Stimulated activated CD4-positive, alpha-beta T cell treated with anti-CD3 and anti-CD28 coated beads, TNF-alpha, amount 100 ng/mL, for 4 hours (primary cell): Measurements from ENCODE around the gene CSNK1G2.
A peak's percentile ranks its signal among the peaks of the same experiment; 100 is the strongest.

Experiments used
- DNase-seq, 3 experiments: peaks; one replicate each; pipeline ENCODE4 v3.0.0-alpha.2; 2020; ENCODE audit warnings: low read depth in 3 of 3

The CSNK1G2 gene

DNA sequence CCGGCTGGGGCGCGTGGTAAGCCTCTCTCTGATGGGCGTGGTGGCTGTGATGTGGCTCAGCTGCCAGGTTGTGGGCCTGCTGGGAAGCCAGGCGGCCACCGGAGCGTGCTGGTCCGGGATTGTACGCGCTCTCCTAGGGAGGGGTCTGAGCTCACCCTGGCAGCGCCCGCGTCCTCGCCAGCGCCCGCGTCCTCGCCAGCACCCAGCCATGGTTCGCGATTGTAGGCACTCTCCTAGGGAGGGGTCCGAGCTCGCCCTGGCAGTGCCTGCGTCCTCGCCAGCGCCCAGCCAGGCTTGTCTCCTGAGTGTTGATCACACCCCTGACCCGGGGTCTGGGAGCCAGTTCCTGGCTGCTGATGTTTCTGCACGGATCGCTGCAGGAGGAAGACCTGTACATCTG lies 22.0 kb upstream of the CSNK1G2 start:
- DNase-seq, result no peak

DNA sequence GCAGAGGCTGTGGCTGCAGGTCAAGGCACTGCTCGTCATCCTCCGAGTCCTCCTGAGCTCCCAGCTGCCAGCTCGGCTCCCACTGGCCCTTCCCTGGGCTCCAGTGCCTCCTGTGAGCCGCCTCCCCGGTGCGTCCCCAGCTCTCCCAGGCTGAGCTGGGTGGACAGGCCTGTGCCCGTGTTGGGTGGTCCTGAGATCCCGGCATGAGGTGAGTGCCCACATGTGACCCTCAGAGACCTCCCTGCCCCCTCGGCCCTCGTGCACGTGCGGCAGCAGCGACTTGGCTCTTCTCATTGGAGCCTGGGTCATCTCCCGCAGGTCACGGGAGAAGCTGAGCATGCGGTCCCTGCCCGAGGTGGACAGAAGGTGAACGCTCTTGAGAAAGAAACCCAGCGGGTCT lies 20.3 kb upstream of the CSNK1G2 start:
- DNase-seq, result no peak

- DNase-seq, result no peak
Observed at GRCh38 chr19:1921326-1921725, 19.6 kb upstream of the CSNK1G2 start.

- DNase-seq, result no peak
Observed at GRCh38 chr19:1921825-1922224, 19.1 kb upstream of the CSNK1G2 start.

GRCh38 chr19:1922803-1923202 lies 18.2 kb upstream of the CSNK1G2 start:
- no peak for DNase-seq

DNA sequence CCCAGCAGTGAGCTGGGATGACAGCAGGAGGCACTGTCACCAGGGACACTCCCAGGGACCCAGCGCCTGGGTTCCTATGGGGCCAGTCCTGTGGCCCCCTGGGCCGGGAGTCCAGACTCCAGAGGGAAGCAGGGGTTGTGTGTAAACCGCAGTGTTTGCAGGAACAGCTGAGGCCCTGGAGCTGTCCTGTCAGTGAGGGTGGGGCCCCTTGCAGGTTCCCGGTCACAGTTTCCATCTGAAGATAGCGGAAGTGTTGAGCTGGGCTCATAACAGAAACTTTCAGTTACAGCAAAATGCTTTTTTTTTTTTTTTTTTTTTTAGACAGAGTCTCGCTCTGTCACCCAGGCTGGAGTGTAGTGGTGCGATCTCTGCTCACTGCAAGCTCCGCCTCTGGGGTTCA lies 17.7 kb upstream of the CSNK1G2 start:
- DNase-seq, result no peak

- no peak for DNase-seq
Observed at GRCh38 chr19:1924320-1924961, 16.5 kb upstream of the CSNK1G2 start.

DNA sequence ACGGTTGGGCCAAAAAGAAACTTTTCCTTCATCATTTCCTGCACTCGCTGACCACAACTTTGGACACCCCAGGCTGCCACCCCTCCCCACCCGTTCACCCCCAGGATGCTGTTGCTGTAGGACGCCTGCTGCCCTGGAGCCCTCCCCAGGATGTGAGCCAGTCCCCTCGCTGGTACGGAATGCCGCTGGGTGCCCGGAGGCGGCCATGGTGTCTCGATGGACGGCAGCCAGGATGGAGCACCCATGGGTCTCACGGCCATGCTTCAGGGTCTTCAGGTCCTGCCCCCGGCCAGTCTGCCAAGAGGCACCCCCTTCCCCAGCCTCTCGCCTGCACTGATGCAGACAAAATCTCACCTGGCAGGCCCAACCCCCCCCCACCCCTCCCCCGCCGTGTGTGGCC lies 15.4 kb upstream of the CSNK1G2 start:
- no peak for DNase-seq

DNA sequence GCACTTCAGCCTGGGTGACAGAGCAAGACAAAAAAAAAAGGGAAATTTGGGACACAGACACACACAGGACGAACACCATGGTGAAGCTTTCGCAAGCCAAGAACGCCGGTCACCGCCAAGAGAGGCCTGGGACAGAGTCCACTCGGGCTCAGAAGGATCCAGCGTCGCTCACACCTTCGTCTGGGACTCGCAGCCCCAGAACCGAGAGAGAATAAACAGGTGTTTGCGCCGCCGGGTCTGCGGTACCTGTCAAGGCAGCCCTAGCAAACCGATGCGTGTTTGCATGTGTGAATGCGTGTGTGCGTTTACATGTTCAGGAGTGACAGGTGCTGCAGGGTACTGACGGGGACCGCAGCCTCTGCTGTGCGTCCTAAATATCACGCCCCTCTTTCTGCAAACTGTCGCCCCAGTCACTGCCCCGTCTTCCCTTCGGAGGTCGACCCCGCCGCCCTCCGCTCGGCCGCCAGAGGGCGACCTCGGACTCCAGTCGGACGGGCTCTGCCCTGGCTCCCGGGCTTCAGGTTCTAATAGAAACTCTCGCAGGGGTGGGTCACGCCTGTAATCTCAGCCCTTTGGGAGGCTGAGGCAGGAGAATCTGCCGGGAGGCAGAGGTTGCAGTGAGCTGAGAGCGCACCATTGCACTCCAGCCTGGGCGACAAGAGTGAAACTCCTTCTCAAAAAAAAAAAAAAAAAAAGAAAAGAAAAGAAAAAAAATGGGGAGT lies 11.8 kb upstream of the CSNK1G2 start:
- DNase-seq, result peak; percentile 65 to 71 (median 68)

GRCh38 chr19:1931445-1931844 lies 9.5 kb upstream of the CSNK1G2 start:
- no peak for DNase-seq

DNA sequence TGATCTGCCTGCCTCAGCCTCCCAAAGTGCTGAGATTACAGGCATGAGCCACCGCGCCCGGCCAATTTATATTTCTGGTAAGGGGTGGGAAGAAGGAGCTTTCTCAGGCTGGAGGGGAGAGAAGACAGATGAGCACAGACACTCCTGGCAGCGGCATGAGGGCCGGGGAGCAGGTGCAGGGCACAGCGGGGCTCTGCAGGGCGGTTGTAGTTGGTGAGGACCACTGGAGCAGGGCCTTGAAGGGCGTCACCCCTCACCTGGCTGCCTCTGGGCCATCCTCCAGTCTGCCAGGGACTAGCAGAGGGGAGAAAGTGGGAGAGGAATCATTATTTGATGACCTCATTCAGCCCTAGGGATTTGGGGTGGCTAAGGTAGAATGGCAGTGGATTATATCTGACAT lies 8.6 kb upstream of the CSNK1G2 start:
- DNase-seq, result no peak

- no peak for DNase-seq
Observed at GRCh38 chr19:1933244-1933643, 7.7 kb upstream of the CSNK1G2 start.

DNA sequence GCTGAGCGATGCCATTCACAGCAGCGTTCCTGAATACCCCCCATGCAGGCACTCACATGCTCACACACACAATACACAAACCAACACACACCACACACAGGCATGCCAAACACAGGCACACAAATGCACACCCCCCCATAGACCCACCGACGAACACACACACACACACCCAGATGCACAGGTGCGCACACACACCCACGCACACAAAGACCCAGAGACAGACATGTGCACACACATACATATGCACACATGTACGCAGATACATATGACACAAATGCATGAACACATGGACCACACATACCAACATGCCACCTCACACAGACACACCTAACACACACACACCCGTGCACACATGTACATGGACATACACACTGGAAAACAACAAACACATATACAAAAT lies 7.0 kb upstream of the CSNK1G2 start:
- DNase-seq, result no peak

GRCh38 chr19:1935484-1936208 lies 5.3 kb upstream of the CSNK1G2 start:
- DNase-seq, result no peak

GRCh38 chr19:1936430-1936829 lies 4.5 kb upstream of the CSNK1G2 start:
- no peak for DNase-seq

DNA sequence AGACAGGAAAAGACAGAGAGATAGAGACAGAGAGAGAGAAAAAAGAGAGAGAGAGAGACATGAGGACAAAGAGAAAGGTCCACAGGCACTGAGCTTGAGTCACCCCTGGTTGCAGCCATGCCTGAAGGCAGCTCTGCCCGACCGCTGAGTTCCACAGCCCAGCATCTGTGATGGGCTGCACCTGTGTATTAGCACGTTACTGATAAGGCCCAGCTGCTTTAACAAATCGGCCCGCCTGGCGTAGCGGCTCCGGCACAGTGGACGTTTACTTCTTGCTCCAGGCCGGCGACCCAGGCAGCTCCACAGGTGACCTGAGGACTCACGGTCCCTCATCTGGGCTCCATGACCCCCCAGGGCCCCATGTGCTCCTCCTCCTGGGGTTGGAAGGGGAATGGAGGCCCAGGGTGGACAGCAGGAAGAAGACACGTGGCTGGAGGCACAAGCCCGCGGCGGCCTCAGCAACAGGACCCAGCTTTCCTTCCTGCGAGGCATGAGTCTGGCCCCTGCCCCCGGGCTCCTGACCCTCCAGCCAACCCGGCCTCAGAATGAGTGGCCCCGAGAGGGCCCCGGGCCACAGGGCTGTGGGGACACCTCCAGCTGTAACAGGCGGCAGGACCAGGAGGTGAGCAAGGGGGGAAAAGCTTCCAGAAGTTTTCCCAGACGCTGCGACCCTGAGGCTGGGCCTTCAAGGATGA lies 3.9 kb upstream of the CSNK1G2 start:
- no peak for DNase-seq

DNA sequence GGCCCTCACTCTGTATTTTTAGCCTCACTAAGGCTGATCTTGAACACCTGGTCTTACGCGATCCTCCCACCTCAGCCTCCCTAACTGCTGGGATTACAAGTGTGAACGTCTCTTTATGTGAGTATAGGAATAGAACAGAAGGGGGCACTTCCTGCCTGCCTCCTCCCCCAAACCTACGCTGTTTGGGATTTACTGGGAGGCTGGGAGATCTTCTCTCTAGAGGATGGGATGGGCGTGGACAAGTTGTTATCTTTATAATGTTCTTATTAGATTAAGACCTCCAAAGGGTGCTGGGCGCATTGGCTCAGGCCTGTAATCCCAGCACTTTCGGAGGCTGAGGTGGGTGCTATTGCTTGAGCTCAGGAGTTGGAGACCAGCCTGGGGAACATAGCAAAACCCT lies 2.9 kb upstream of the CSNK1G2 start:
- DNase-seq, result no peak

GRCh38 chr19:1942078-1942933 lies 1.3 kb downstream of the CSNK1G2 start:
- DNase-seq, result peak; percentile 38 to 63 (median 44)

GRCh38 chr19:1942934-1943555 lies 2.1 kb downstream of the CSNK1G2 start:
- DNase-seq, result no peak

DNA sequence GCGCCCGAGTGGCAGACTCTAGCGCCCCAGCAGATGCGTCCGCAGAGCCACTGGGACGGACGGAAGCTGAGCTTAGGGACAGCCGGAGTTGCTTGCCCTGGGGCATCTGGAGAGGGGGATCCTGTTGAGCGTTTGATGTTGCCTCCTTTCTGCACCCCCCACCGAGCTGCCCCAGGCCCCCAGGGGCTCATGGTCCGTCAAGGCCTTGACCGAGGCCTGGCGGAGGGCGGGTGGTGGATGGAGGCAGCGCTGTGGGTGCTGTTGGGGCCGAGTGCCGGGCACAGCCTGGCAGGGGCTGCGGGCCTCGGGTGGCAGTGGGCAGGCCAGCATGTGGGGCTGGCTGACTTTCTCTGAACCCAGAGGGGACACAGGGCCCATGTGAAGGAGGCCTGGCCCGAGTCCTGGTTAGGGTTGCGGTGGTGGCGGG lies 2.7 kb downstream of the CSNK1G2 start:
- no peak for DNase-seq
